Measurements from ENCODE around the gene HEYL.

DNA sequence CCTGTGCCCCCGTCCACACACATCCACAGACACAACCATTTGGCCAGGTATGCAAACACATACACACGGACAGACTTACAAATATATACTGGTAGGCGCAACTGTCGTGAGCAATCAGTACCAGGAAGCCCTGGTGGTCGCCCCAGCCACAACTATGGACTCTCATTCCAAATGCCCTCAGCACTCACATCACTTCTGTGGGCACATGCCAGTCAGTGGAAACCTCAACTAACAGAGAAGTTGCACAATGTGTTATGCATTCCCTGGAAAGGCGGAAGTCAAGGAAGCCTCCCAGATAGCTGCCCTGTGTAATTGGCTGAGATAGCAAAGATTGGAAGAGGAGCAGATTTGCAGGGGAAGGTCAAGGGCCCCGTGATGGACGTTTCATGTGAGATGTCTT lies 1.4 kb upstream of the HEYL start:
- TF ChIP-seq, protein P1, sequence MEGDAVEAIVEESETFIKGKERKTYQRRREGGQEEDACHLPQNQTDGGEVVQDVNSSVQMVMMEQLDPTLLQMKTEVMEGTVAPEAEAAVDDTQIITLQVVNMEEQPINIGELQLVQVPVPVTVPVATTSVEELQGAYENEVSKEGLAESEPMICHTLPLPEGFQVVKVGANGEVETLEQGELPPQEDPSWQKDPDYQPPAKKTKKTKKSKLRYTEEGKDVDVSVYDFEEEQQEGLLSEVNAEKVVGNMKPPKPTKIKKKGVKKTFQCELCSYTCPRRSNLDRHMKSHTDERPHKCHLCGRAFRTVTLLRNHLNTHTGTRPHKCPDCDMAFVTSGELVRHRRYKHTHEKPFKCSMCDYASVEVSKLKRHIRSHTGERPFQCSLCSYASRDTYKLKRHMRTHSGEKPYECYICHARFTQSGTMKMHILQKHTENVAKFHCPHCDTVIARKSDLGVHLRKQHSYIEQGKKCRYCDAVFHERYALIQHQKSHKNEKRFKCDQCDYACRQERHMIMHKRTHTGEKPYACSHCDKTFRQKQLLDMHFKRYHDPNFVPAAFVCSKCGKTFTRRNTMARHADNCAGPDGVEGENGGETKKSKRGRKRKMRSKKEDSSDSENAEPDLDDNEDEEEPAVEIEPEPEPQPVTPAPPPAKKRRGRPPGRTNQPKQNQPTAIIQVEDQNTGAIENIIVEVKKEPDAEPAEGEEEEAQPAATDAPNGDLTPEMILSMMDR (IDR thresholded peaks at IDR 0.05; ENCODE audit: low read depth, low read length), result no peak
- TF ChIP-seq POLR2A (IDR thresholded peaks at IDR 0.05; ENCODE audit: extremely low read depth, insufficient read length), result no peak
- TF ChIP-seq, protein P2, sequence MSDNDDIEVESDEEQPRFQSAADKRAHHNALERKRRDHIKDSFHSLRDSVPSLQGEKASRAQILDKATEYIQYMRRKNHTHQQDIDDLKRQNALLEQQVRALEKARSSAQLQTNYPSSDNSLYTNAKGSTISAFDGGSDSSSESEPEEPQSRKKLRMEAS (IDR thresholded peaks at IDR 0.05; ENCODE audit: low read depth, low read length), result no peak

All from NB4 (cell line).